ENCODE measurements around the gene ELP5.

Gene ELP5

DNA sequence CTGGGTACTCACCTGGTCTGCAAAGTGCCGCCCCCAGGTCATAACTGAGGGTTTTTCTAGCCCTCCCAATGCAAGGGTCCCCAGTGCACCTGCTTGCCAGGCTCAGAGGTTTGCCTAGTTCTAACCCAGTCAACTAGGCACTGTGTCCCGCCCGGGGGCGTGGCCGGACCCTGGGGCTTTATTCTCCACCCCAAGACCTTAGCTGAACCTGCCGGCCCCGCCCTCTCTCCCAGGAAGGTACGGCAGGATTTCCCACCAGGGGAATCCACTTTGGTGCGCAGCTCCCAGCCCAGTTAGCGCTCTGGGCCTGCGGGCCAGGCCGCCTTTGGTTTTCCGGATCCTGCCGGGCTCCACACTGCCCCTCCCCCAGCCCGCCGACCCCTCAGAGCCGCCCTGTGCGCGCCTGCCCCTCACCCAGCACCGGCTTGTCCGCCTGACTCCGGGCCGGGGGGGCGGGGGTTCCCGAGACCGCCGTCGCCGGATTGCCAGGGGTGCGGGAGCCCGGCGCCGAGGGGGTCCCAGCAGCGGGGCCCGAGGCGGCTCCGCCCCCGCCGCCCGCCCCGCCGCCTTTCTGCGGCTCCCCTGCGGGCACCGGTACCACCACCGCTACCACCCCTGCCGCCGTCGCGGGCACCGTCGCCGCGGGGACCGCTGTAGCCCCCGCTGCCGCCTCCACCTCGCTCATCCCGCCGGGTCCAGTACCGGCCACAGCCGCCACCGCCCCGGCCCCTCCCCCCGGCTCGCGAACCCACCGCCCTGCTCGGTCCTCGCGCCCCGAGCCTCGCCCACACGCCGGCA lies 42.0 kb downstream of the ELP5 start:
- no peak overlapping the region for H3K4me3 ChIP-seq (ENCODE audit: low read depth, low read length)
- H3K27me3 ChIP-seq (replicated peaks): peaks cover 51% of the 10 kb centered on the region
- no peaks in the 10 kb centered on the region for H3K36me3 ChIP-seq (replicated peaks)
- DNase-seq: no peak
- H3K27ac ChIP-seq: no peak overlapping the region
- TF ChIP-seq, protein P1, sequence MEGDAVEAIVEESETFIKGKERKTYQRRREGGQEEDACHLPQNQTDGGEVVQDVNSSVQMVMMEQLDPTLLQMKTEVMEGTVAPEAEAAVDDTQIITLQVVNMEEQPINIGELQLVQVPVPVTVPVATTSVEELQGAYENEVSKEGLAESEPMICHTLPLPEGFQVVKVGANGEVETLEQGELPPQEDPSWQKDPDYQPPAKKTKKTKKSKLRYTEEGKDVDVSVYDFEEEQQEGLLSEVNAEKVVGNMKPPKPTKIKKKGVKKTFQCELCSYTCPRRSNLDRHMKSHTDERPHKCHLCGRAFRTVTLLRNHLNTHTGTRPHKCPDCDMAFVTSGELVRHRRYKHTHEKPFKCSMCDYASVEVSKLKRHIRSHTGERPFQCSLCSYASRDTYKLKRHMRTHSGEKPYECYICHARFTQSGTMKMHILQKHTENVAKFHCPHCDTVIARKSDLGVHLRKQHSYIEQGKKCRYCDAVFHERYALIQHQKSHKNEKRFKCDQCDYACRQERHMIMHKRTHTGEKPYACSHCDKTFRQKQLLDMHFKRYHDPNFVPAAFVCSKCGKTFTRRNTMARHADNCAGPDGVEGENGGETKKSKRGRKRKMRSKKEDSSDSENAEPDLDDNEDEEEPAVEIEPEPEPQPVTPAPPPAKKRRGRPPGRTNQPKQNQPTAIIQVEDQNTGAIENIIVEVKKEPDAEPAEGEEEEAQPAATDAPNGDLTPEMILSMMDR (IDR thresholded peaks at IDR 0.05; ENCODE audit: low read depth, low read length, missing control alignments): no peak
- in situ Hi-C loops (cut with HindIII; ENCODE audit: low pct_ligation_motif_present, low sequenced_read_pairs): no loop called here

DNA sequence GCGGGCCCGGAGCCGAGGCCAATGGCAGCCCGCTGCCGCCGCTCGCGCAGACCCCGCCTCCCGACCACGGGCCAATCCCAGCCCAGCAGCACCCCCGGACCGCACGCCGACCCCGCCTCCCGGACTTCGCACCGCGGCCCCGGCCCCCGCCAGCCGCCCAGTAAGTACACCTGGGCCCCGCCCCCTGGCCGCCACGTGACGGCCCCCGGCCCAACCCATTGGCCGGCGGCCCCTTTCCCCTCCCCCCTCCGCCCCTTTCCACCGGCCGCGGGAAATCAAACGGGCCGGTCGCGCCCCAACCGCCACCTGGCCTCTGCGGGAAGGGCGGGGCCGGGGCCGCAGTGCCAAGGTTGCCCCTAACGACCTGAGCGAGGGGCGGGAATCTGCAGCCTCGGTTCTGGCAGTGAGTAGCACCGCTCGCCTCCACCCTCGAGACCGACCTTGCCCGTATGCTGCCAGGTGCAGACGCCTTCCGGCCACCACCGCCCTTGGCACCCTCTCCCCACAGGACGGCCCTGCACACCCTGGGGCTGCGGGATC lies 42.7 kb downstream of the ELP5 start, which contains the start of gene YBX2:
YBX2 (minus strand) TSS at position 26 of the 540 bp plus-strand sequence. CDS start 139 bp downstream, outside the sequence.
- TF ChIP-seq, protein P1 (IDR thresholded peaks at IDR 0.05; ENCODE audit: low read depth, low read length, missing control alignments): no peak
- no peak within 1 kb of the TSS for H3K27ac ChIP-seq
- H3K36me3 ChIP-seq (replicated peaks): no peaks in the 10 kb centered on the region
- DNase-seq: no peak
- in situ Hi-C loops (cut with HindIII; ENCODE audit: low pct_ligation_motif_present, low sequenced_read_pairs): no loop called here
- peak within 1 kb of the TSS; percentile 9 for H3K4me3 ChIP-seq (ENCODE audit: low read depth, low read length)
- H3K27me3 ChIP-seq (replicated peaks): peaks cover 49% of the 10 kb centered on the region

DNA sequence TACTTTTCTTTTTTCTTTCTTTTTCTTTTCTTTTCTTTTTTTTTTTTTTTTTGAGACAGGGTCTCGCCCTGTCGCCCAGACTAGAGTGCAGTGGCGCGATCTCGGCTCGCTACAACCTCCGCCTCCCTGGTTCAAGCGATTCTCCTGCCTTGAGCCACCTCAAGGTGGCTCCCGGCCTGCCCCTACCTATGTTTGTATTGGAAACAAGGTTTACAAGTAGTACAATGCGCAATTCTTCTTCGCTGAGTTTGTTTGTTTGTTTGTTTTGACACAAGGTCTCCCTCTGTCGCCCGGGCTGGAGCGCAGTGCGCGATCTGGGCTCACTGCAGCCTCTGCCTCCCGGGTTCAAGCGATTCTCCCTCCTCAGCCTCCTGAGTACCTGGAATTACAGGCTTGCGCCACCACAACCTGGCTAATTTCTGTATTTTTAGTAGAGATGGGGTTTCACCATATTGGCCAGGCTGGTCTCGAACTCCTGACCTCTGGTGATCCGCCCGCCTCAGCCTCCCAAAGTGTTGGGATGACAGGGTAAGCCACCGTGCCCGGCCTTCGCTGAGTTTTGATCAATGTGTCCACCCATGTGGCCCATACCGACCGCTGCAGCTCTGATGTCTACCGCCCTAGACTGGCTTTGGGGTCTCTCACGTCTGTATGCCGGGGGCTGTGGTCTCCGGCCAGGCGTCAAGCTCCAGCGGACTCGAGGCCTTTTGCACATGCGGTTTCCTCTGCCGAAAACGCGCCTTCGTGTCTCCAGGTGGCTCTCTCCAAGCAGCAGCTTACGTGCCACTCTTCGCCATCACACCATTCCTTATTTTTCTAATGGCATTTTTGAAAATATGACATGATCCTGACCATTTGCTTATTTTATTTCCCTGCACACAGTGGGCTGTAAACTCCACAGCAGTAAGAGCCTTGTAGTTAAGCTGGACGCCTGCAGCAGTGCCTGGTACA lies 43.5 kb downstream of the ELP5 start:
- TF ChIP-seq, protein P1 (IDR thresholded peaks at IDR 0.05; ENCODE audit: low read depth, low read length, missing control alignments): no peak
- no peak overlapping the region for H3K4me3 ChIP-seq (ENCODE audit: low read depth, low read length)
- no peak for DNase-seq
- H3K27me3 ChIP-seq (replicated peaks): peaks cover 43% of the 10 kb centered on the region
- in situ Hi-C loops (cut with HindIII; ENCODE audit: low pct_ligation_motif_present, low sequenced_read_pairs): no loop called here
- H3K36me3 ChIP-seq (replicated peaks): no peaks in the 10 kb centered on the region
- H3K27ac ChIP-seq: no peak overlapping the region

DNA sequence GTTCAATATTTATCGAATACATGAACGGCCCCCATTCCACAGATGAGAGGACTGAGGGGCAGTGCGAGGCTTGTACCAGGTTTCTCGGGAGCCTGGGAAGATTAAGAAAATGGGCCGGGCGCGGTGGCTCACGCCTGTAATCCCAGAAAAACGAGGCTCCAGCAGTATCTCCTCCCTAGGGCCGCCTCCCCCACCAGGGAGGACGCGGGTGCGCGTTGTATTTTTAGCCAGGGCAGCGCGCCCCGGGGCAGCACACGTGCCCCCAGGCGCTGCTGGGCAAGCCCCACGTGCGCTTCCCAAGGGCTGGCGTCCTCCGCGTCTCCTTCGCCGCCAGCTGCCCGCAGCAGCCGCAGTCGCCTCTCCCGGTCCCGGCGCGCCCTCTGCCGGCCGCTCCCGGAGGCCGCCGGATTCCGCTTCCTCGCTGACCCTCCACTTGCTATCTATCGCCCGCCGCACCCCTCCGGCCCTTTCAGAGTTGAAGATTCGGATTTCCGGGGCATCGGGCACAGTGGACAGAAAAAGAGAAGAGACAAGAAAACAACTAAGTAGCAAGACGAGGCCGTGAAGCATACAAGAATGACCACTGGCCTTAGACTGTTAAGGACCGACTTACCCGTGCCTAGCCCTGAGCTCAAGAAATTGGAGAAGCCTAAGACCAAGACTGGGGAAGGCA lies 44.3 kb downstream of the ELP5 start:
- Histone ChIP-seq H3K27me3 (replicated peaks) (peaks cover 37% of the 10 kb centered on the region), H3K27ac (no peak overlapping the region), H3K36me3 (replicated peaks) (no peaks in the 10 kb centered on the region), H3K4me3 (ENCODE audit: low read depth, low read length) (peak overlapping the region; percentile 20)
- in situ Hi-C loops (cut with HindIII; ENCODE audit: low pct_ligation_motif_present, low sequenced_read_pairs): no loop called here
- DNase-seq: peak; percentile 47
- TF ChIP-seq, protein P1 (IDR thresholded peaks at IDR 0.05; ENCODE audit: low read depth, low read length, missing control alignments): peak; percentile 70

DNA sequence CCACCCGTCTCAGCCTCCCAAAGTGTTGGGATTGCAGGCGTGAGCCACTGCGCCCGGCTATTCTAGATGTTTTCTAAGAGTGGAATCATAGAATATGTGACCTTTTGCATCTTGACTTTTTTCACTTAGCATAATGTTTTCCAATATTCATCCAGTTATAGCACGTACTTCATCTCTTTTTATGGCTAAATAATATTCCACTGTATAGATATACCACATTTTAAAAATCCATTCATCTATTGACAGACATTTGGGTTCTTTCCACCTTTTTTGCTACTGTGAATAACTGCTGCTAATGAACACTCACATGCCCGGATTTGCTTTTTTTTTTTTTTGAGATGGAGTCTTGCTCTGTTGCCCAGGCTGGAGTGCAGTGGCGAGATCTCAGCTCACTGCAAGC lies 52.2 kb downstream of the ELP5 start:
- in situ Hi-C loops (cut with HindIII; ENCODE audit: low pct_ligation_motif_present, low sequenced_read_pairs): no loop called here
- H3K36me3 ChIP-seq (replicated peaks): peaks cover 7% of the 10 kb centered on the region
- DNase-seq: no peak
- no peaks in the 10 kb centered on the region for H3K27me3 ChIP-seq (replicated peaks)
- no peak overlapping the region for H3K4me3 ChIP-seq (ENCODE audit: low read depth, low read length)
- H3K27ac ChIP-seq: no peak overlapping the region
- TF ChIP-seq, protein P1 (IDR thresholded peaks at IDR 0.05; ENCODE audit: low read depth, low read length, missing control alignments): no peak

Data from brain microvascular endothelial cell (primary cell).